ENCODE data around the gene PROS1.

Gene PROS1

DNA sequence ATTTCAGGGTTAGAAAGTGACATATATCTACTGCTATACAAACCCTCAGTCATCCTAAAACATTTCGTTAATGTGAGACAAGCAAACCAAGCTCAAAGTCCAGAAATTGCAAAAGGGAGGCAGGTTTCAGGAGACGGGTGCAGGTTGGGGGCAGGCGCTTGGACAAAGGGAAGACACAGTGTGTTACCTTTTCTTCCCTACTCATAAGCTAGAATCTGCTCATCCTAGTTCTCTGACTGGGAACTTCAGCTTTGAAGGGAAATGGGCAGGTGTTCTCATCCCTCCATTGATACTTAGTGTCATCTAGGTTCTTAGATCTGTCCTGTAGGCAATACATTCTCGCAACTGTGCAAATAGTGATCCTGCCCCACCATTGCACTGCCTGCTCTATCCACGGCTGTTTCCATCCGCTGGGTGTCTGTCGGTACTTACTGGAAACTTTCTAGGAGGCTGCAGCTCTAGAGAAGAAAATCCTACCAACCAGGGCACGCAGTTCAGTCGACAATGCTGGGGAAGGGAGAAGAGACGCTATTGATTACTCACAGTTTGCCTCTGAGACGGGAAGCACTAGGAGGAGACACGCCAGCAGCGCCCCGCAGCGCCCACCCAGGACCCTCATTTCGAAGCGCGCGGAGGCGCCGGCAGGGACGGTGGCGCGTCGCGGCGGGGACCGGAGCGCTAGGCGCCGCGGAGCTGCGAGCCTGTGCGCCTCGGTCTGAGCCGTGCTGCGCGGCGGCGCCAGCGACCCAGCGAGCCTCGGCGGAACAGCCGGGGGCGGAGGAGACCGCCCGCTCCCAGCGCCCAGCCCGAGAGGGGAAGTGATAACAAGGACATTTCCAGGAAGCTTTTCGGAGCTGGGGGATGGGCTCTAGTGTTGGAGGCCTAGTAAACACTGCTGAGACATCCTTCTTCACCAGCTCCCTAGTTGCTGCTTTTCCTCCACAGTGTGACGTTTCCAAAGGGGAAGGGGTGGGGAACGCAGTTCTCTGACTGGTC lies at the start of gene PROS1:
PROS1 (minus strand) TSS at position 766 of the 996 bp plus-strand sequence; CDS start at position 619, 147 bp downstream.
- peak; percentile 54 for DNase-seq

DNA sequence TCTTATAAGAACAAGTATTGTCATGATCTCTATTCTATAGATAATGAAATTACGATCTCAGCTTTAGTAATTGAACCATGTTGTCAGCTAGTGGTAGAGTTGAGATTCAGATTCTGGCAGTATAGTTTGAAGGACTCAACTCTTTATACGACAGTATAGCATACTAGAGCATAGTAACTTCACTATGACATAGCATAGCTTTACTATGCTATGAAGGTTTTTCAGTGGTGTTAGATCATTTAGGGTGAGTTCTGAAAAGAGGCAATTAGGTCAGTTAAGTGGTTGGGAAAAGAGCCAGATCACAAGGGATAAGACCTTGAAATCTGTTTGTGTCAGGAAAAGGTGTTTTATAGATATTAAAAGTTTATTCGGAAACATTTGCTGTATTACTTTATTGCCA lies 46.6 kb upstream of the PROS1 start:
- DNase-seq: no peak

DNA sequence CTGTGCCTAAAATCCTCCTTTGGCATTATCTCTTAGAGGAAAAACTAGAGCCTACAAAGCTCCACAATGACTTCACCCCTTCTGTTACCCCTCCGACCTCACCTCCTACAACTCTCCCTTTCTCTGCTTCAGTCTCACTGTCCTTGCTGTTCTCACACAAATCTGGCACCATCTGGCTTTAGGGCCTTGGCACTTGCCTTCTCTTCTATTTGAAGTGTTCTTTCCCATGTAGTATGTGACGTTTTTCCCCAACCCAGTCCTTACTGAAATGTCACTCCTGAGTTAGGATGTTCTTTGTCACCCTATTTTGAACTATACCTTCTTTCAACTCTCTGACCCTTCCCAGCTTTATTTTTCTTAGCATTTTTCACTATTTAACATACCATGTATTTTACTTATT lies 46.0 kb upstream of the PROS1 start:
- DNase-seq: no peak

DNA sequence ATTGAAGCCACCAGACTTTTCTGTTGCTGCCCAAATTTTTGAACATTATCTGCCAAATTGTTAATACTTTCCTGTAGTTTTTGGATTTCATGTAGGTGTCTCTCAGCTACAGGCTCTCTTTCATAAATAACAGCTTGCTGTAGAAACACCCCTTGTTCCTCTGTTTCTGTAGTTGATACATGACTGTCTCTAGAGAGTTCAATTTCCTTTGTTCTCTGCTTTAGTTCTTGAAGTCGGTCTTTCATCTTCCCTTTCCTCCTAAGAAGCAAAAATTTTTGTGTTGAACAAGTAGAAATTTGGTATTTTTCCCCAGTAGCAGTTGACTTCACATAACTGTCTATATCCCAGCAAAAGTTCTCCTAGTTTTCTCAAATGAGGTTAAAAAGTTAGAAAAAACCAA lies 41.3 kb upstream of the PROS1 start:
- no peak for DNase-seq

DNA sequence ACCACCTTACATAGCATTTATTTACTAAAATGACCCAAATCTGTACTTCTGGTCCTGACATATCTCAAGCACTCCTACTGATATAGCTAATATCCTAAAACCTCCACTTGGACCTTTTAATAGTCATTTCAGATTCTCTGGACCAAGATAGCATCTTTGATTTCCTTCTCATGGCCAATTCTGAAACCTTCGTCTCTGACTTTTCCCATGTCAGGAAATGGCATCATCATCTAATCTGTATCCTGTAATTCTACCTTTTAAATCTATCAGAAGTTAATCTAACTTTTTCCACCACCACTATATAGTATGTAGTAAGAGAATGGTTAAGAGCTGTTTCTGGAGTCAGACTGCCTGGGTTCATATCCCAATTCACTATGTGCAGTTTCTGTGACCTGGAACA lies 38.5 kb upstream of the PROS1 start:
- peak; percentile 50 for DNase-seq

DNA sequence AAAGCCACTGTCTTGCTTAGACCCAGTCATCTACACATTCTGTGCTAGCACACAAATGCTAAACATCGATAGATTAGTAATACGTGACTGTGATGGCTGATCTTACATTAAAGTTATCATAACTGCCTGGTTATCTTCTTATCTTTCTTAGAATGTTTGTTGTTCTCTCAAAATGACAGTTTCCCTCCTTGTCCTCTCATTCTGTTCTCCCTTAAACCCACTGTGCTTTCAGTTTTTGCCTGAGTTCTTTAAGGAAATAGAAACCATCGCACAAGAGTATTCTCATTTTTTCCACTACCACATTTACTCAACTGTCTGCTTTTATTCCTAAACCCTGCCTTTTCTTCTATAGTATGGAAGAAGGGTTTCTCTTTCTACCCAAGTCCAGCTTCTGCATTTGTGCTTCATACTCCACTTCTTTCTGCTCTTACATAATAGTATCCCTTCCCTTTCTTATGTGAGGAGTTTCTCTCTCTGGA lies 37.6 kb upstream of the PROS1 start:
- peak; percentile 86 for DNase-seq

DNA sequence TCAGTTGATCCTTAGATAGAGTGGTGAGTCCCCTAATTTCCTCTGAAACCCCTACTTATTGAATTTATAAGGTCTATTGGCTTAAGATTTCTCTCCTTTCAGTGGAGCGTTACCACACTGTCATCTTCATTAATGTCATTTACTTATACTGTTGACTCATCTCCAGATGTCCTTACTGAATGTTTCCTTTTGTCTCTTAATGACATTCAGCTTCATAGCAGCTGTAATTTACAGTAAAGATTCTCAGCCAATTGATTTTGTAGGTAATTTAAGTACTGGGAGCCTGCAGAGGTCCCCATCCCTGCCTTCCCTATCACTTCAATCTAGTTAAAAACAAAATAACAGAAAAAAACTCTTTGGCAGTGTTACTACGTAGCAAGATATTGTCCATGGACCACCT lies 35.9 kb upstream of the PROS1 start:
- peak; percentile 13 for DNase-seq

DNA sequence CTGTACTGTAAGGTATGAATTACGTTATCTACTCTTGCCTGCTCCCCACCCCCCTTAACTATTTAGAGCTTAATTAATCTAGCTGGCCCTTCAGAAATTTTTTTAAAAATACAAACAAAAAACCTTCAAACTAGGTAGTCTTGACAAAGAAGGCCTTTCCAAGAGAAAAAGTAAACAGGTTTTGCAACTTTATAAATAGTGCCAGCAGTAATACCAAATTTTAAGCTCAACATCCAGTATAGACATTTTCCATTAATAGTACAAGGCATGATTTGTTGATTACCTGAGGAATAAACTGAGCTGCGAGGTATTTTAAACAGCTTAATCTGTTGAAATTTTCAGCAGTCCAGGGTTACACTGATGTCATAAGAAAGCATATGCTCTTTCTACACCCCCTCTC lies 34.6 kb upstream of the PROS1 start:
- no peak for DNase-seq

DNA sequence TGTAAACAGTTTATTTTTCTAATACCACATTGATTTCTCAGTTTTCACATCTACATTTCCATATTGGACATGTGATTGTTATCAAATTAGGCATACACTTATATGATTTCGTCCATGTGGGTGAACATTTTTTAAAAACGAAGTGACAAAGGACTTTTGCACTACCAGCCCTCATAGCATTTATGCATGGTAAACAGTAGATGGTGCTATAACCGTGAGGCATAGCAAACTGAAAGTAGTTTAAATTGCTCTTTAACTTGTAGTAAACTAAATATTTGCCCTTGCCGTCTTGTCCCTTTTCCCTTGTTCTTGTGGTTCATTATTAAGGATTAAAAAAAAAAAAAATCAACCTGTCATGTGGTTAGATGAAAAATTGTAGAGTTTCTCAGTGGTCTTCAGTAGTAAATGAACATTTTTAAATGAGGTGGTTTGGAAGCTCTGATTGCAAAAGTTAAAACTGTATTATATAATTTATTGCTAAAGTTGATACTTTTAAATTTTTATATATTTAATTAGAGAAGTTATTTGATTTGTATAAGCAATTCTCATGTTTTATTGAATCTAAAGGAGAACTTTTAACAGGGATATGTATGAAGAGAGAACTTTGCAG lies 30.7 kb upstream of the PROS1 start:
- peak; percentile 62 for DNase-seq

DNA sequence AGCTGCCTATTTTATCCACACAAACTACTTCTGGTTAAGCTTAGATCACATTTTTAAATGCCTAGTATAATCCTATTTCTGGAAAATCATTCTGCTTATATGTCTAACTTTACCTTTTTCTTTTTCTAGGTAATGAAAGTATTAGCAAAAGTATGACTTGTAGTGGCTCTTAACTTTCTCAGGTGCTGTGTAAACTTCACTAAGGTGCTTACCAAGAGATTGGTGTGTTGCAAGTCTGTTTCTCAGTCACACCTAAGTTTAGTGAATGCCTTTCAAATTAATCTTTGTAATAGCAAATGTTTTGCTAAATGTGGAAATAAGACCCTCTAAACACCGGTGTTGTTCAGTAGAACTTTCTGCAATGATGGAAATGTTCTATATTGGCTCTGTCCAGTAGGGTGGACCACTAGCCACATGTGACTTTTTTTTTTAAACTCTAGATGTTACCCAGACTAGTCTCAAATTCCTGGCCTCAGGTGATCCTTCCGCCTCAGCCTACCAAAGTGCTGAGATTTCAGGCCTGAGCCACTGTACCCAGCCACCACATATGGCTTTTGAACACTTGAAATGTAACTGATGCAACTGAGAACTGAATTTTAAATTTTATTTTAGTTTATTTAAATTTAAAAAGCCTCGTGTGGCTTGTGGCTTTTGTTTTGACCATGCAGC lies 28.3 kb upstream of the PROS1 start:
- no peak for DNase-seq

DNA sequence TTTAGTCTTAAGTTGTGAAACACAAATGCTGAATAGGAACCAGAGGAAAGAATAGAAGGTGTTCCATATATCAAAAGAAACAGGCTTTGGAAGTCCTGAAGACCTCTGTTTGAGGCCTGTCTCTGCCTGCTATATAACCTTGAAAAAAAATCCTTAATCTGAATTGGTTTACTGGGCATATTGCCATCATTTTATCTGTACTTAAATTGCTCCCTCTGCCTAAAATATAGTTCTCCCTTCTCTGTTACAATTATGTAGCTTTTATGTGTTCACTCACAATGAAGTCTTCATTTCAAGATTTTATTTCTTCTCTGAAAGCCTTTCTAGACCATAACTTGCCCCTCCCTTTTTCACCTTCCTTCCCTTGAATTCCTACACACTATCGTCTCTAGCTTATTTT lies 27.5 kb upstream of the PROS1 start:
- no peak for DNase-seq

DNA sequence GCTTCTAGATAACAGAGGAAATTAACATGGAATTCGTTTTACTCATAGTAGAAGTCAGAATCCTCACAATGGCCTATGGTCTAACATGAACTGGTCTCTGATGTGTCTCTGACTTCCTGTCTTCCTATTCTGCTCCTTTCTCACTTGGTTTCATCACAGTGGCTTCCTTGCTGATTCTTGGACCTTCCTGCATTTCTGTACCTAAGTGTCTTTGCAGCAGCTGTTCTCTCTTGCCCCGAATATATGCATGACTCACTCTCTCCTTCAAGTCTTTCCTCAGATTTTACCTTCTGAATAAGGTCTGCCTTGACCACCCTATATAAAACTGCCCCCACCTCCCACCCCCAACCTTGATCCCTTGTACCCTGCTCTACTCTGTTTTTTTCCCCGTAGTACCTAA lies 20.4 kb upstream of the PROS1 start:
- DNase-seq: no peak

DNA sequence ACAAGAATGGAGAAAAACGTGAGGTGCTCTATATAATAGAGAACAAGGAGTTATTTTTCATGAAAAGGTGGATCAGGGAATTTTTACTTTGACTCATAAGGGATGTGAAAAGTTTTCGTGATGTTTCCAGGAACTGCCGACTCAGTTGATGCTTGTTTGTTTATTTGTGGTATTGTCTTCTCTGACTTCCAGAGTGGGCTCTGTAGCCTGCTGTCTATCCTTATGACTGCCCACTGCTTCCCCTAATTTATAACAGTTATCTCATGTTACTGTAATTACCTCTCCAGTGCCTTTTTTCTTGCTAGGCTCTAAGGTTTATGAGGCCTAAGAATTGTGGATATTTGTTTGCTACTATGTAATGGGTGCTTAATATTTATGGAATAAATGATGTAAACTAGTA lies 18.5 kb upstream of the PROS1 start:
- DNase-seq: no peak

DNA sequence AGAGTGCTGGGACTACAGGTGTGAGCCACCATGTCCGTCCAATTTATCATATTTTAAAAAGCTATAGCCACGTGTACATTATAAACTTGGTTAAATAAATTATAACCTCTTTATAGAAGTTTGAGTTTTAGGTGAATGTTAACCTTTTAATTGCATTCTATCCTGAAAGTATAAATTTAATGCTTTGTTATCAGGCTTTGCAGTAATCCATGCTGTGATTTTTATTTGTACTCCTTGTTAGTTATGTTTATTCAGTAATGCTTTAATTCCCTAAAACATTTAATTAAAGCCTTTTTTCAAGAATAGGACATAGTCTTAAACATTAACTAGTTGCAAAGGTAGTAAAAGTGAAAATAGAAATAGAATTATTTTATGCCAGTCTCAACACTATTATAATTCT lies 17.9 kb upstream of the PROS1 start:
- DNase-seq: no peak

DNA sequence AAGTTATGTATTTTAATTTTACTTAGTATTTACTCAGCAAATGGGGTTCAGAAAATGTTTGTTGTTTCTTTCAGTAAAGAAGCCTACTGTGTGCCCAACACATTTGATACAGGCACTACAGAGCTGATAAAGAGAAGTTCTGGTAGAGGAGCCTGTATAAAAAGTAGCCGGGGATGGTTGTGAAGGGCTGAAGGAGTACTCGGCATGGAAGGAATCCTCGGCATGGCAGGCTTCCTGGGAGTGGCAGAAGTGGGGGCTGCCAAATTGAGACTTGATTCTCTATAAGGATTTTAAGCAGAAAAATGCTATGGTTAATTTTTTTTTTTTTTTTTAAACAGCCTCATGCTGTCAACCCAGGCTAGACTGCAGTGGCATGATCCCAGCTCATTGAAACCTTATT lies 15.5 kb upstream of the PROS1 start:
- DNase-seq: no peak

DNA sequence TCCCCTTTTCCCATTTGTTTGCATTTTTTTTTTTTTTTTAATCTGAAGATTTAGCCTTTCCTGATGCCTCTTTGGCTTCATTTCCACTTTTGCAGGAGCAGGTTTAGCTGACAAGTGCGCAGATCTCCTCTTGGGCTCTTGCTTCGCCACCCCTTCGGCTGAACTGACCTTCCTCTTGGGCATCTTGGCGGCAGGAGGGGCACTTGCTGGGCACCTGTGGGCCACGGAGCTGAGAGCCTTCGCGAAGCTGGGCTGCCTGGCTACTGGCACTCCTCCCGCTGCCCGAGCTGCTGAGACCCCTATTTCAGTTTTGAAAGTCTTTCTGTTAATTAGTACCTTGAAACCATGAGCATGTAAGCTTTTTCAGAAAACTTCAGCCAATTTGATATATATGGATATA lies 15.1 kb upstream of the PROS1 start:
- DNase-seq: no peak

DNA sequence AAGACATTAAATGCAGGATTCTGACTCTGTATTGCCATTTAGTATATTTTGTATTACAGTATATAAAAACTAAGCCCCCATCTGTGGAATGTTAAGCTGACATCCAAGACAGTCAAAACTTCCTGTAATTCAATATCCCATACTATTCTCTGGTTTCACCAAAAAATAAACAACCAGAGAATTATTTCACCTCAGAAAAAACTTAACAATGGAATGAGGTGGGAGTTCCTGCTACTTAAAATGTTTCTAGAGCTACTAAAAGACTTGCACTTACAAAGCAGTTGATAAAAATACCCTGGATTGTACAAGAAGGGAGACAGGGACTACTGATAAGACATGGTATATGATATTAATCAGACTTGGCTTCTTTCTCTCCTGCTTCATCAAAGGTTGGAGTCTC lies 14.6 kb upstream of the PROS1 start:
- no peak for DNase-seq

DNA sequence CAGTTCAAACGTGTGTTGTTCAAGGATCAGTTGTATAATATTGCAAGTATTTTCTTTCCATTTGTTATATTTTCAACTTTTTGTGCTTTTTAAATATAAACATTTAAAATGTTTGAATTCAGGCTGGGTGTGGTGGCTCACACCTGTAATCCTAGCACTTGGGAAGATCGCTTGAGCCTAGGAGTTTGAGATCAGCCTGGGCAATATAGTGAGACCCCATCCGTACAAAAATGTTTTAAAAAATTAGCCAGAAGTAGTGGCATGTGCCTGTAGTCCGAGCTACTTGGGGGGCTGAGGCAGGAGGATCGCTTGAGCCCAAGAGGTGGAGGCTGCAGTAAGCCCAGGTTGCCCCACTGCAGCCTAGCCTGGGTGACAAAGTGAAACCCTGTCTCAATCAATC lies 10.9 kb upstream of the PROS1 start:
- no peak for DNase-seq

DNA sequence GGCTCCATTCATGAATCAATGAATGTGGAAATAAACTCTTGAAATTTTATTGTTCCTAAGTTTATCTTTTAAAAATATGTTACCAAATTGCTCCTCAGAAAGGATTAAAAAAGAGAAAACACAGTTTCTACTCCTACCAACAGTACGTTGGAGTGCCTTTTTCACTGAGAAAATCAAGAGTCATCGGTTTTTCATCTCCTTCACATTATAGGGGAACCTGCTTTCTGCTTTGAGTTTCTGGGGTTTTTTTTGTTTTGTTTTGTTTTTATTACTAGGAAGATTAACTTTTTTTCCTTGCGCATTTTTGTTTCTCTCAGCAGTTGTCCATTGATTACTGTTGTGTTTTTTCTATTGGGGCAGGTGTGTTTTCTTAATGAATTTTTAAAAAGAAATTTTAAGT lies 9.7 kb upstream of the PROS1 start:
- DNase-seq: no peak

DNA sequence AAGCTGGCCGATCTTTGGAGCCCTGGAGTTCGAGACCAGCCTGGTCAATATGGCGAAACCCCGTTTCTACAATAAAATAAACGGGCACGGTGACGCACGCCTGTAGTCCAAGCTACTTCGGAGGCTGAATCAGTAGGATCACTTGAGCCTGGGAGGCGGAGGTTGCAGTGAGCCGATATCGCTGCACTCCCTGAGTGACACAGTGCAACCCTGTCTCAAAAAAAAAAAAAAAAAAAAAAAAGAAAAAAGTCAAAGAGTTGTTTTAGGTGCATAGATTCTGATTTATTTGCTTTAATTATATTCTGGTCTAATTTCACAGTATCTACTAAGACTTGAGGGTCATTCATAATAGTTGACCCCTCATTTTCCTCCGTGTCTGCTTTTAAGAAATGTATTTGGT lies 8.0 kb upstream of the PROS1 start:
- DNase-seq: no peak

DNA sequence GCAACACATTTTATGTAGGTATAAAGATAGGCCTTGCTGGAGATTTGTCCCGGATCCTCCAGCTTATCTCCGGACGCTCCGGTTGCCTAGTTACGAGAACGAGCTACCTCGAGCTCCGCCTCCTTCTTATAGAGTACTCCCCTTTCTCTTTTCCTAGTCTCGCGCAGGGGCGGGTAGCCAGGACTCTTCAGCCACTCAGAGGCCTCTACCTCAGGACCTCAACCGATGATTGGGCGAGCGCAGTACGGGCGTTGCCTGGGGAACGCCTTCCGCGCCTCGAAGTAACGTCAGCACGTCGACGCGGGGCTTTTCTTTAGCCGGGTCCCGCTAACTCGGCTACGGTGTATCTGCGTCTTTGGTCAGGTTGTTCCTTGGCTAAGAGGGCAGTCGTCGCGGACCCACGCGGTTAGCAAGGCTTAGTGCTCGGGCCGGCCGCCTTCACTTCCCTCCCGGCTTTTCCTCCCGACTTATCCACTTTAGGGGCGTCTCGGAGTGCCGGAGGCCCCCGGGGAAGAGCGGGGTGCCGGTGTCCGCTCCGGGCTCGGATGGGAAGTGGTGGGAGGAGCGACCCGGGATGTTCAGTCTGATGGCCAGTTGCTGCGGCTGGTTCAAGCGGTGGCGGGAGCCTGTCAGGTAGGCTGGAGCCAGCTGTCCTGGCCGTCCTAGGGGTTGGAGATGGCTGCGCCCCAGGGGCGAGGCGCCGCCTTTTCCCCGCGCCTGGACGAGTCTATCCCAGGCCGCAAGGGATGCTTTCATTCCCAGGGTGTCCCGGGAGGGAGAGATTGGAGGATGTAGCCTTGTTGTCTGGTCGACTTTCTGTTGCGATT lies 6.4 kb upstream of the PROS1 start, which contains the start of gene ARL13B:
ARL13B (plus strand) TSS at position 306 of the 827 bp plus-strand sequence; CDS start at position 575, 269 bp downstream.
- DNase-seq: peak; percentile 98

DNA sequence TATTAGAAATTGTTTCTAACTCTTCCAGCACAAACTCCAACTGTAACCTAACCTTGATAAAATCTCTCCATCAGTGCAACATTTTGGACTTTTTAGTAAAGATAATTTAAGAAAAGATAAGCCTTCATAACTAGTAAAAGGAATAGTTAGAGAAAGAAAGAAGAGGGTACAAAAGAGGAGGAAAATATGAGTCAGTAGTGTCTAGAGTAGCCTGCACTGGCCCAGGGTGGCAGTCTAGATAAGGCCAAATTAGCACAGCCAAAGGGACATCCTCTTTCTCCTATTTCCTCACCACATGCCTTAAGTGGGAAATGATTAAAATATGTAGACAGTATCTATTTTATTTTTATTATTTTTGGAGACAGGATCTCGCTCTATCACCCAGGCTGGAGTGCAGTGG lies 3.7 kb downstream of the PROS1 start:
- no peak for DNase-seq

DNA sequence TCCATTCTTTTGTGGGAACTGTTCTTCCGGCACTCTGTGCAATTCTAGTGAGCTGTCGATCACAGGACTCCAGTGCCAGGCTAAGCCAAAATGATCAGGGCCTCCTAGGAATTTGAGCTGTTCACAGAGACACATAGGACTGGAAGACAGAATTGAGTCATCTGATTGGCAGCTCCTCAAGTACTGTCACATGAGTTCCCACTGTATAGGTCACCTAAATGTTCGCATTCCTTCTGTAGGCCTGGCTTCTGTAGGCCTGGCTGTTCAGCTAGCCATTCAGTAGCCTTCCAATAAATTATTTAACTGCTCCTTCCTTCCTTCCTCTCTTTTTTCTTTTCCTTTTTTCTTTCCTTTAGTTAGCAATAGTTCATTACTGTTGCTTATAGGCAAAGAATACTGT lies 4.3 kb downstream of the PROS1 start:
- no peak for DNase-seq

Measured in activated CD4-positive, alpha-beta T cell treated with anti-CD3 and anti-CD28 coated beads, Interleukin-2, amount 50 U/mL, for 16 hours (primary cell).